H1 (cell line): ENCODE measurements around the gene PARD6B. TPM values are rescaled to one million over a fixed set of nuclear protein-coding genes. Genes with fewer than 3 reads are reported as not detected.

ENCODE experiments used
- CREB1 ChIP-seq: IDR thresholded peaks from 2 replicates; pipeline ENCODE4 v1.6.1; 2012; ENCODE audit warnings: inconsistent platforms
- JUND ChIP-seq: IDR thresholded peaks from 2 replicates; pipeline ENCODE4 v1.6.1; 2011; ENCODE audit warnings: mild to moderate bottlenecking, improper control_type of control experiment, low read length
- RXRA ChIP-seq: IDR thresholded peaks from 2 replicates; pipeline ENCODE4 v1.6.1; 2011; ENCODE audit warnings: low read depth, mild to moderate bottlenecking, low read length, moderate library complexity; ENCODE audit not compliant: insufficient read depth
- SUZ12 ChIP-seq: fragments of 200-600 bp; sonication (generic); IDR thresholded peaks from 2 replicates; pipeline ENCODE4 v1.6.1; 2012; ENCODE audit warnings: mild to moderate bottlenecking, inconsistent platforms, low read length, moderate library complexity, mixed read lengths
- TCF12 ChIP-seq: IDR thresholded peaks from 2 replicates; pipeline ENCODE4 v1.6.1; 2011; ENCODE audit warnings: low read depth, mild to moderate bottlenecking, low read length
- TEAD4 ChIP-seq: IDR thresholded peaks from 2 replicates; pipeline ENCODE4 v1.6.1; 2012; ENCODE audit warnings: low read depth, low read length, inconsistent platforms, mixed read lengths
- polyA plus RNA-seq, 7 experiments: library from polyadenylated mRNA; depleted of rRNA in 3 of 7; stranded (reverse) in 5 of 7; unstranded in 2 of 7; fragments of >200 nt in 5 of 7; fragments of 200-250 nt in 2 of 7; gene quantifications; 1 replicate in 5 of 7; 2 replicates in 1 of 7; 4 replicates in 1 of 7; pipeline versions ENCODE4 v1.2.1 to v1.2.3, GENCODE V29; 2011 to 2013; ENCODE audit warnings: missing spikeins in 2 of 7, mixed read lengths in 2 of 7
- total RNA-seq: library from RNA; stranded (reverse); fragmentation: NEBNext Ultra II Directional; extraction: Animal tissue kit (Norgen Biotek cat#: 25700); gene quantifications from 2 replicates; pipeline ENCODE4 v1.2.1, GENCODE V29; 2021

Gene PARD6B
- total and polyA plus RNA-seq, 2 of the 8 experiments (the other 6 are each of a cell fraction or from before 2014, with no cell fraction given) = 5.2 to 34.1 TPM

- 0 out of 2 replicates have a peak, but pooled peaks have one; percentile 2 for TF ChIP-seq TCF12
- TF ChIP-seq CREB1 = no peak
- no peak for TF ChIP-seq RXRA
- no peak for TF ChIP-seq JUND
- TF ChIP-seq TEAD4 = peak; percentile 13; the same call in 1 of the 2 replicates
- no peak; the same call in 1 of the 2 replicates for TF ChIP-seq SUZ12
- TF ChIP-seq, all 59 proteins: peak for 21
Measured at GRCh38 chr20:50731055-50731929, at the start of gene PARD6B (continued).
